Thymus (tissue), 11 donors: ENCODE results near the gene TMEM59L. TPM values are rescaled to one million over a fixed set of nuclear protein-coding genes. Genes with fewer than 3 reads are reported as not detected.

Experiments used
- DNase-seq, 9 donors: peaks; one replicate each; pipeline ENCODE4 v3.0.0-alpha.2; 2013; ENCODE audit warnings: low spot score in 9 of 9, low read depth in 6 of 9, missing footprints in 1 of 9
- H3K27ac ChIP-seq, 2 donors: one replicate each; pipeline ENCODE4 v1.5.1; 2013; ENCODE audit warnings: control low read depth in 1 of 2, low read depth in 1 of 2, low read length in 1 of 2, mild to moderate bottlenecking in 1 of 2, moderate library complexity in 1 of 2
- H3K27me3 ChIP-seq, 2 donors: one replicate each; pipeline ENCODE4 v1.5.1; 2013; ENCODE audit warnings: low read length in 1 of 2; ENCODE audit not compliant: control insufficient read depth in 2 of 2, insufficient read depth in 1 of 2
- H3K36me3 ChIP-seq, 2 donors: one replicate each; pipeline ENCODE4 v1.5.1; 2013; ENCODE audit warnings: low read length in 1 of 2, mild to moderate bottlenecking in 1 of 2, moderate library complexity in 1 of 2; ENCODE audit not compliant: control insufficient read depth in 2 of 2, insufficient read depth in 2 of 2
- H3K4me1 ChIP-seq, 2 donors: one replicate each; pipeline ENCODE4 v1.5.1; 2013; ENCODE audit warnings: low read length in 2 of 2; ENCODE audit not compliant: control insufficient read depth in 2 of 2, insufficient read depth in 2 of 2
- H3K4me3 ChIP-seq, 2 donors: one replicate each; pipeline ENCODE4 v1.5.1; 2013; ENCODE audit warnings: low read length in 2 of 2, control low read depth in 1 of 2, mild to moderate bottlenecking in 1 of 2
- H3K9me3 ChIP-seq, 2 donors: one replicate each; pipeline ENCODE4 v1.5.1; 2013; ENCODE audit warnings: low read length in 1 of 2, mild to moderate bottlenecking in 1 of 2; ENCODE audit not compliant: control insufficient read depth in 2 of 2, insufficient read depth in 1 of 2
- WGBS: extraction: QIAGEN DNeasy Blood & Tissue Kit; methylation state at CpG from one replicate; pipeline ENCODE4 v1.1.7; 2013; 5-methylcytosine and 5-hydroxymethylcytosine counted together
- polyA plus RNA-seq: library from polyadenylated mRNA; stranded (reverse); fragments of 200-250 nt; gene quantifications from one replicate; pipeline ENCODE4 v1.2.3, GENCODE V29; 2013
- total RNA-seq: library from RNA; stranded (reverse); fragments of 120-200 nt; gene quantifications from one replicate; pipeline ENCODE4 v1.2.4, GENCODE V29; 2013
- donor health status: healthy.

The TMEM59L gene
- total and polyA plus RNA-seq, 2 donors = 0.96 TPM; not detected in 1

- Histone ChIP-seq H3K9me3 (no peaks in the 10 kb centered on the region), H3K36me3 (peaks cover 0 to 3% of the 10 kb centered on the region in 2 donors), H3K4me3 (no peak overlapping the region), H3K4me1 (peaks cover 0 to 23% of the 10 kb centered on the region in 2 donors), H3K27me3 (peaks cover 0 to 14% of the 10 kb centered on the region in 2 donors), H3K27ac (no peak overlapping the region)
- WGBS = 46% methylated on average over 17 of the region's 17 CpGs
- no peak for DNase-seq
Observed at GRCh38 chr19:18650021-18650390, 37.3 kb downstream of the TMEM59L start.

GRCh38 chr19:18650468-18651041 lies 37.9 kb downstream of the TMEM59L start:
- Histone ChIP-seq H3K27ac (no peak overlapping the region), H3K27me3 (peaks cover 0 to 14% of the 10 kb centered on the region in 2 donors), H3K4me3 (no peak overlapping the region), H3K4me1 (peaks cover 0 to 23% of the 10 kb centered on the region in 2 donors), H3K9me3 (no peaks in the 10 kb centered on the region), H3K36me3 (peaks cover 0 to 3% of the 10 kb centered on the region in 2 donors)
- no peak for DNase-seq
- 93% methylated on average over 34 of the region's 34 CpGs for WGBS

- Histone ChIP-seq H3K27ac (no peak overlapping the region), H3K9me3 (no peaks in the 10 kb centered on the region), H3K27me3 (peaks cover 0 to 14% of the 10 kb centered on the region in 2 donors), H3K4me1 (peaks cover 0 to 23% of the 10 kb centered on the region in 2 donors), H3K36me3 (peaks cover 0 to 3% of the 10 kb centered on the region in 2 donors), H3K4me3 (no peak overlapping the region)
- WGBS = 86% methylated on average over 1 of the region's 1 CpG
- no peak for DNase-seq
Observed at GRCh38 chr19:18651300-18651699, 38.6 kb downstream of the TMEM59L start.

GRCh38 chr19:18651733-18652132 lies 39.1 kb downstream of the TMEM59L start:
- Histone ChIP-seq H3K27ac (no peak overlapping the region), H3K4me1 (peaks cover 0 to 23% of the 10 kb centered on the region in 2 donors), H3K36me3 (peaks cover 0 to 3% of the 10 kb centered on the region in 2 donors), H3K27me3 (peaks cover 0 to 14% of the 10 kb centered on the region in 2 donors), H3K9me3 (no peaks in the 10 kb centered on the region), H3K4me3 (no peak overlapping the region)
- WGBS = 89% methylated on average over 6 of the region's 6 CpGs
- DNase-seq = no peak

GRCh38 chr19:18653853-18654252 lies 41.2 kb downstream of the TMEM59L start:
- H3K9me3 ChIP-seq = no peaks in the 10 kb centered on the region
- H3K27ac ChIP-seq = no peak overlapping the region
- 100% methylated on average over 1 of the region's 1 CpG for WGBS
- peaks cover 0 to 3% of the 10 kb centered on the region in 2 donors for H3K36me3 ChIP-seq
- no peak overlapping the region for H3K4me3 ChIP-seq
- H3K27me3 ChIP-seq = peaks cover 0 to 21% of the 10 kb centered on the region in 2 donors
- no peak for DNase-seq
- H3K4me1 ChIP-seq = peaks cover 0 to 19% of the 10 kb centered on the region in 2 donors

- no peak overlapping the region for H3K4me3 ChIP-seq
- peaks cover 0 to 3% of the 10 kb centered on the region in 2 donors for H3K36me3 ChIP-seq
- H3K27ac ChIP-seq = no peak overlapping the region
- peaks cover 0 to 20% of the 10 kb centered on the region in 2 donors for H3K27me3 ChIP-seq
- no peaks in the 10 kb centered on the region for H3K9me3 ChIP-seq
- WGBS = 96% methylated on average over 7 of the region's 7 CpGs
- no peak for DNase-seq
- H3K4me1 ChIP-seq = peaks cover 0 to 13% of the 10 kb centered on the region in 2 donors
Observed at GRCh38 chr19:18654469-18654868, 41.8 kb downstream of the TMEM59L start.

- DNase-seq = no peak
- H3K27ac ChIP-seq = no peak overlapping the region
Observed at GRCh38 chr19:18655173-18655844, 42.6 kb downstream of the TMEM59L start.

GRCh38 chr19:18656337-18657086 lies 43.8 kb downstream of the TMEM59L start:
- H3K27ac ChIP-seq = no peak overlapping the region
- 92% methylated on average over 19 of the region's 19 CpGs for WGBS
- peaks cover 0 to 5% of the 10 kb centered on the region in 2 donors for H3K4me1 ChIP-seq
- H3K36me3 ChIP-seq = no peaks in the 10 kb centered on the region
- H3K4me3 ChIP-seq = no peak overlapping the region
- H3K27me3 ChIP-seq = peaks cover 0 to 18% of the 10 kb centered on the region in 2 donors
- DNase-seq = no peak
- H3K9me3 ChIP-seq = no peaks in the 10 kb centered on the region

More at GRCh38 chr19:18655173-18655844, 42.6 kb downstream of the TMEM59L start:
- Histone ChIP-seq H3K36me3 (peaks cover 0 to 1% of the 10 kb centered on the region in 2 donors), H3K9me3 (no peaks in the 10 kb centered on the region), H3K27me3 (peaks cover 0 to 18% of the 10 kb centered on the region in 2 donors), H3K4me1 (peaks cover 0 to 7% of the 10 kb centered on the region in 2 donors), H3K4me3 (no peak overlapping the region)
- 97% methylated on average over 13 of the region's 13 CpGs for WGBS
